NCI-H2171 treated with DMSO at 0.1 percent for 48 hours (cell line): ENCODE data around the gene GIGYF1.
"Not testable (repeated sequence)": the region's sequence is repeated elsewhere in the genome, so short reads cannot be mapped to it uniquely, and the experiment has no call there.

Experiments
- DNase-seq: peaks from one replicate; lab custom pipeline; 2025; lab: John Stamatoyannopoulos, UW

Gene GIGYF1

DNA sequence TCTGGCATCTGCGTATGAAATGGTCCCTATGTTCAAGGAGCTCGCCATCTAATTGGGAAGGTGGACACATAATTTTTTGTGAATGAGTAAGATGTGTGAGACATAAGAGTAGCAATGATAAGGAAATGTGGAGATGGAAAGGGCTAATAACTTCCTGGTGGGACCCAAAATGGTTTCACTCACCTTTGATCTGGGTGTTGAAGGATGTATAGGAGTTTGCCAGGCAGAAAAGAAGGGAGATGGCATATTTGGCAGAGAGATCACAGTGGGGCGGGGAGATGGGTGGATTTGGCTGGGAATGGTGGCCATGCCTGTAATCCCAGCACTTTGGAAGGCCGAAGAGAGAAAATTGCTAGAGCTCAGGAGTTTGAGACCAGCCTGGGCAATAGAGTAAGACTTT is 16.4 kb upstream of the GIGYF1 start:
- DNase-seq = no peak

DNA sequence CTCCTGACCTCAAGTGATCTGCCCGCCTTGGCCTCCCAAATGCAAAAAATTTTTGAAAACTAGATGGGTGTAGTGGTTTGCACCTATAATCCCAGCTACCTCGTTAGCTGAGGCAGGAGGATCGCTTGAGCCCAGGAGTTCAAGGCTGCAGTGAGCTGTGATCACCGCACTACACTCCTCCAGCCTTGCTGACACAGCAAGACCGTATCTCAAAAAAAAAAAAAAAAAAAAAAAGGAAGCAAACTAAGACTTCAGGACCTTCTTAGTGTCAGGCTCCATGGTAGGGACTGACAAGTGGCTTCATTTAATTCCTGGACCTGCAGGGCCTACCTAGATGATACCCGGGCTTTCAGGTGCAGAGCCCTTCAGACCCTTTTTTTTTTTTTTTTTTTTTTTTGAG is 14.3 kb upstream of the GIGYF1 start:
- no peak for DNase-seq

DNA sequence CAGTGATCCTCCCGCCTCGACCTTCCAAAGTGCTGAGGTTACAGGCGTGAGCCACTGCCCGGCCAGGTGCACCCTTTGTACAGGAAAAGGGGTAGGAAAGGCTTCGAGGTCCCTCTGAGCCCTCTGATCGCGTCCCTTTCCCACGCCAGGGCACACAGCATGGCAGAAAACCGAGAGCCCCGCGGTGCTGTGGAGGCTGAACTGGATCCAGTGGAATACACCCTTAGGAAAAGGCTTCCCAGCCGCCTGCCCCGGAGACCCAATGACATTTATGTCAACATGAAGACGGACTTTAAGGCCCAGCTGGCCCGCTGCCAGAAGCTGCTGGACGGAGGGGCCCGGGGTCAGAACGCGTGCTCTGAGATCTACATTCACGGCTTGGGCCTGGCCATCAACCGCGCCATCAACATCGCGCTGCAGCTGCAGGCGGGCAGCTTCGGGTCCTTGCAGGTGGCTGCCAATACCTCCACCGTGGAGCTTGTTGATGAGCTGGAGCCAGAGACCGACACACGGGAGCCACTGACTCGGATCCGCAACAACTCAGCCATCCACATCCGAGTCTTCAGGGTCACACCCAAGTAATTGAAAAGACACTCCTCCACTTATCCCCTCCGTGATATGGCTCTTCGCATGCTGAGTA is 12.7 kb upstream of the GIGYF1 start:
- no peak for DNase-seq

DNA sequence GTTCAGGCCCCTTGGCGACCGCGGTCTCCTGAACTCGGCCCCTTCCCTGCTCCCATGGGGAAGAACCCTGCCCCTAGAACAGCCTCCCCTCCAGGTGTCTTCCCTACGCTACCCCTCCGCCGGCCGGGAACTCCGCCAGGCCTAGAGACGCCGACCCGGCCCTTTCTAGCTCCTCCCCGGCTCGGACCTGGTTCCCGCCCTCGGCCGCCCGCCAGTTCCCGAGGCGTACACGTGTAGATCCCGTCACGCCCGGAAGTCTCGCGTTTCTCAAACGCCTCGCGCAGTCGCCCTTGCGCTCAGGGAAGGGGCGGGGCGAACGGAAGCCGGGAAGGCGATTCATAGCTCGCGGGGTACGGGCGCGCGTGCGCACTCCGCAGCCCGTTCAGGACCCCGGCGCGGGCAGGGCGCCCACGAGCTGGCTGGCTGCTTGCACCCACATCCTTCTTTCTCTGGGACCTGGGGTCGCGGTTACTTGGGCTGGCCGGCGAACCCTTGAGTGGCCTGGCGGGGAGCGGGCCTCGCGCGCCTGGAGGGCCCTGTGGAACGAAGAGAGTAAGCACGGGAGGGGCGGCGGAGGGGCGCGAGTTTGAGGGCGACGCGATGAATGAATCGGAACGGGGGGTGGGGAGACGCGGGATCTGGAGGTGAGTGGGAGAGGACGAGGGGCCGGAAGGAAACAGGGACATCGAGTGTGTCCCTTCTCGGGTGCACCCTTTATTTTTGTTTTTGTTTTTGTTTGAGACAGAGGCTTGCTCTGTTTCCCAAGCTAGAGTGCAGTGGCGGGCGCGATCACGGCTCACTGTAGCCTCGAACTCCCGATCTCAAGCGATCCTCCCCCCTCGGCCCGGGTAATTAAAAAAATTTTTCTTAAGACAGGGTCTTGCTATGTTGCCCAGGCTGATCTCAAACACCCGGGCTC is 12.0 kb upstream of the GIGYF1 start, which contains the start of gene POP7:
TSS of gene POP7 (plus strand) at position 369 of the 919 bp plus-strand sequence. CDS start 710 bp downstream, outside the sequence.
- peak; percentile 97 for DNase-seq

DNA sequence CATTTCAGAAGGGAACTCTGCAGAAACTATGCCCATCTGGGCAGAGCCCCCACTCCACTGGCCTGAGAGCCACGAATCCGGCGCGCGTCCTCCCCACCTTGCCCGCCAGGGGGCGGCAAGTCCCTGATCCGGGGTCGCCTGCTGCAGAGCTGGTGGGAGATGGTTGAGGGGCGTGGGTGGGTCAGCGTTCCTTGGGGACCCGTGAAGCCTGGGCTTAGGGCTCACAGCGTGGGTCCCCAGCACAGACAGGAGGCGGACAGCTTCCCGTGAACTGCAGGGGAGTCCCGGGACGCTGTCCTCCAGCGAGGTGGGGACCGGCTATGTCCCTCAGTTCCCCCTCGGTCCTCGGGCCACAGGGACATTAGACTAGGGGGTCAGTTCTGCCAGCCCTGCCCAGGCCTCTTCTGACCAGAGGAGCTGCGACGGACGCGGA is 11.3 kb upstream of the GIGYF1 start:
- DNase-seq = peak; percentile 68

DNA sequence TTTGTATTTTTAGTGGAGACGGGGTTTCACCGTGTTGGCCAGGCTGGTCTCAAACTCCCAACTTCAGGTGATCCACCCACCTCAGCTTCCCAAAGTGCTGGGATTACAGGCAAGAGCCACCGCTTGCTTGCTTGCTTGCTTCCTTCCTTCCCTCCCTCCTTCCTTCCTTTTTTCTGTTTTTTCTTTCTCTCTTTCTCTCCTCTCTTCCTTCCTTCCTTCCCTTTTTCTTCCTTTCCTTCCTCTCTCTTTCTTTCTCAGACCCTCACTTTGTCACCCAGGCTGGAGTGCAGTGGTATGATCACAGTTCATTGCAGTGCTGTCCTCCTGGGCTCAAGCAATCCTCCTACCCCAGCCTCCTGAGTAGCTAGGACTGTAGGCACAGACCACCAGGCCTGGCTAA is 7.0 kb upstream of the GIGYF1 start:
- not testable (repeated sequence) for DNase-seq

DNA sequence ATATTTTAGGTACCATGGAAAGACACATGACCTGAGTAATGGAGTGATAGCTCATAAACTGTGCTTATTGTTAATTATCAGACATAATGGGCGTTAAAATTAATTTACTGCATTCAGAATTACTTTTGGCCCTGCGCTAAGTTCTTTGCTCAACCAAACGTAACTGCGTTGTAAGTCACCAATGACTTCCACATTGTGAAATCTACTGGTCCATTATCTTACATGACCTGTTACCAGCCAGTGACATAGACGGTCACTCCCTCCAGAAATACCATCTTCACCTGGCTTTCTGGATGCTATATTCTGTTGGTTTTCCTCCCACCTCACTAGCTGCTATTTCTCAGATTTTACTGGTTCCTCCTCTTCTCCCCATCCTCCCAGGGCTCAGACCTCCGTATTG is 5.0 kb upstream of the GIGYF1 start:
- DNase-seq = no peak

DNA sequence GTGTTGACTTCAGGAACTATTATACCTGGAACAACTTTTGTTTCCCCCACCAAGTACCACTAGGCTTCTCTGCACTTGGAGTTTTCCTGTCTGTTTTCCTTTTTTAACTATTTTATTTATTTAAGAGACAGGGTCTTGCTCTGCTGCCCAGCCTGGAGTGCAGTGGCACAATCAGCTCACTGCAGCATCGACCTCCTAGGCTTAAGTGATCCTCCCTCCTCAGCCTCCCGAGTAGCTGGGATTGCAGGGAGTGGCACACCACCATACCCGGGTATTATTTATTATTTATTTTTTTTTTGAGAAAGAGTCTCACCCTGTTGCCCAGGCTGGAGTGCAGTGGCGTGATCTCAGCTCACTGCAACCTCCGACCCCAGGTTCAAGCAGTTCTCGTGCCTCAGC is 2.1 kb upstream of the GIGYF1 start:
- no peak for DNase-seq

DNA sequence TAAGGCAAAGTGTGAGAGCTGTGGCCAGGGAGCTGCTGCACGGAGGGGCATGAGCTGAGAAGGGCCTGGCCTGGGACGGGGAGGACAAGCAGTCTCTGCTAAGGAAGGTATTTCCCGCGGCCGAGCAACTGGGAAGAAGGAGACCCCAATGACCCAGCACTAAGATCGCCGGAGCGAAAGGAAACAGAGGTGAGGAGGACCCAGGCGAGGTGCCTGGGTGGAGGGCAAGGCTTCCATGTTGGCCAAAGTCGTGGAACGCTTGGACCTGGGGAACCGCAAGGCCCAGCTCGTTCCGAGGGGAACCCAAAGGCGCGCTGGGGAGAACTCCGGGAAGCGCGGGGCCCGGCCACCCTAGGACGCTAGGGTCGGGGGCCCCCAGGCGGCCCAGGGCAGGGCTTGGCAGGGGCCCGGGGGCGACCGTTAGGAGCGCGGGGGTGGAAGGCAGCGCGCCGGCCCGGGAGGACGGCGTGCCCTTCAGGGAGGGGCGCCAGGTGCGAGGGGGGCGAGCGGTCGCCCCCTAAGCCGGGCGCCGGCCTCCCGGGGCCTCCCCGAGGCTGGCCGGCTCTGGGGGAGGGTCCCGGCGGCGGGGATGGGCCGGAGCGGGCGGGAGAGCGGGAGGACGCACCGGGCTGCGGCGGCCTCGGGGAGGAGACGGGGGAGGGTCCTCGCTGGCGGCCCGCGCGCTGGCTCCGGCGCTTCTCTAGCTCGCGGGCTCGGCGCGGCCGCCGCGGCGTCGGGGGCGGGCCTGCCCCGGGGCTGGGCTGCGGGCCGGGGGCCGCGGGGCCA is 545 bp downstream of the GIGYF1 start:
- DNase-seq = no peak

DNA sequence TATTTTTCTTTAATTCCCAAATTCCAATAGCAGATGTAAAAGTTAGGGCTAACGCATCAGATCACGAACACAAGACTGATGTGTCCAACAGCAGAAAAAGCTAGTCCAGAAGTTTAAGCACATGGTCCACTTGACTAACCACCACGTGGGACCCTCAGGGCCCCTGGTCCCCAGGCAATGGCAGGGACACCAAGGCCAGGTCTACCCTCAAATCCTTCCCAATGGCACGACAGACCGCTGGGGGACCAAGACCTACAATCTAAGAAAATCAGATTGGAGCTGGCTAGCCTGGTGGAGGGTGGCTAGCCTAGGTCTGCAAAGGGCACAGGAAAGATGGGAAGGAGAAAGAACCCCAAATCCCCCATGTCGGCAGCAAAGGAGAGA is 1.5 kb downstream of the GIGYF1 start:
- no peak for DNase-seq

DNA sequence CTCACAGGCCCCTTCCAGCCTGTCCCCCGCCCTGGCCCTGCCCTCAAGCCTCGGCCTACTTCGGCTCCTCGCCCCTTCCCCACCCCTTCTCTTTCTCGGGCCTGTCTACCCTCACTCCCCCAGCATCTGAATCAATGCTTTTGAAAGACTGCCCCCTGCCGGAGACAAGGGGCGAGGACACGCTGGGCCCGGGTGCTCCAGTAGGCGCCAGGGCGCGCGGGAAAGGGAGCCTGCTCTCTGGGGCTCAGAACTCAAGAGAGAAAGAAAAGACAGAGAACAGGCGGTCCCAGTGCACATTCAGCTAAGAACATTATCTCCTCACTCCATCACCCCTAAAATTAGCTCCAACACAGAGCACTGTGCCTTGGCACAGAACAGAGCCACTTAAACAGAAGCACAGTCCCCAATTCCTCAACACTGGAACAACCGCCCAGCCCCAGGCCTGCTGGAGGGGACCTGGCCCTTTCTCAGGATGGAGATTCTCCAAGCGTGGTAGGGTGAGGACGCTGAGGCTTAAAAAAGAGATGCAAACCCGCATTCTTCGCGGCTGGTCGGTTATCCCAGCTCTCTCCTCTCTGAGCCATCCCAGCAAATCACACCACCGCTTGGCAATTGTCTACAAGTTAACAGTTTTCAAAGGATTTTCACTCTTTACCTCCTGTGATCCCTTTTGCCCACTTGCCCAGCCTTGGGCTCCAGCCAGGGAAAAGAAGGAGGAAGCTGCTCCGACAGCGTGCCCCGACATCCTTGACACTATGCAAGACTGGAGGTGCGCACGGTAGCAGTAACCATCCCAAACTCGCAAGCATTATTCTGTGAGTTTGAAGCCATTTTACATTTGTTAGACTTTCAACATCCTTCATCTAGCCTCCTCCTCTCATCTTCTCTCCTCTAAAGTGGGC is 2.1 kb downstream of the GIGYF1 start:
- DNase-seq = peak; percentile 44

DNA sequence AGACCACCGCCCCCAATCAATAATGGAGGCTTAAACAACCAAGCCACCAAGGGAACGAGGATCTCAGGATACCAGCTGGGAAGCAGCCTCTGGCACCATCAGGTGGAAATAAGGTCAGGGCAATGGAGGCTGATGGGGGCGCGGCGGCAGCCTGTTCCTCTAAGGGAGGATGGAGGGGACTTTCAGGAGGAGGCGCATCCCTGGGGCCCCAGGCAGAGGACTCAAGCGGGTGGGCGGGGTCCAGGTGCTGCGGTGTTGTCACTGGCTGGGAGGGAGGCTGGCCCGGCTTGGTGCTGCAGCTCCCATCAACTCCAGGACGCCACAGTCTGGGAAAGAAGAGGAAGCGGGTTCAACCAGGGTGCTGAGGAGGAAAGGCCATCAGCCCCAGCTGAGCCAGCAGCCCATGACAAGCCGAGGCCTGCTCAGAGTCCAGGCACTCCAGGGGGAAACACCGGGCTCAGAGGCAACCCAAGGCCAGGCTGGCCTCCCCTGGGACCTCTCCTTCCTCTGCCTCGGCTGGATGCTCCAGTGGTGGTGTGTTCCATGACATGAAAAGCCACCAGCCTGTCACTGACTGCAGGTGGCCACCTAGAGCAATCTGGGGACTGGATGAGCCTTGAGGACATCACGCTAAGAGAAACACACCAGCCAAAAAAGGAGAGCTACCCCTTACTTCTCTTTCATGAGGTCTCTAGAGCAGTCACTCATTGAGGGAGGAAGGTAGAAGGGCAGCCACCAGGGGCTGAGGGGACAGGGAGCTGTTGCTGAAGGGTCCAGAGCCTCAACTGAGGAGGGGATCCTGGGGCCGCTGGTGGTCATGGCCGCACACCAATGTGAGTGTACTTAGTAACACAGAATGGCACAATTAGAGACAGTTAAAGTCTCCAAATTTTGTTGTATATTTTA is 4.6 kb downstream of the GIGYF1 start:
- DNase-seq = no peak

DNA sequence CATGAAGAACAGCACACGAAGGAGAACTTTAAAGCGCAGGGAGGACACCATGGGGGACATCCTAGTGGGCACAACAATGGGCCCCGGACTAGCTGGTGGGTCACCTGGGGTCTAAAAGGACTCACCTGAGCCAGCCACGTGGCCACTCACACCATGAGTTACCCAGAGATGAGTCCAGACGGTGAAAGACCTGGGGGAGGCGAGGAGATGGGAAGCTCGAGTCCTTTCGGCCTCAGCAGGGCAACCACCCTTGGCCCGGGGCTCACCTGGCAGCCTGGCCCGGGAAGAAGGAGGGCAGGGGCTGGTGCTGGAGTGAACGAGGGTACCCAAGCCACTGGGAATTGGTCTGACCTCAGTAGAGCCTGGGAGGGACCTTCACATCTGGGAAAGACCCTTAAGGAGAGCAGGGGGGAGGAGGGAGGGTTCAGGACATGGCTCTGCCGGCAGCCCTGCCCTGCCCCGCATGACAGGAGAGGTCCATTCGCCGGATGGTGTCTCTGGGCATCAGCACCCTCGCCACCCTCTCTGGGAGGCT is 5.7 kb downstream of the GIGYF1 start:
- DNase-seq = no peak

DNA sequence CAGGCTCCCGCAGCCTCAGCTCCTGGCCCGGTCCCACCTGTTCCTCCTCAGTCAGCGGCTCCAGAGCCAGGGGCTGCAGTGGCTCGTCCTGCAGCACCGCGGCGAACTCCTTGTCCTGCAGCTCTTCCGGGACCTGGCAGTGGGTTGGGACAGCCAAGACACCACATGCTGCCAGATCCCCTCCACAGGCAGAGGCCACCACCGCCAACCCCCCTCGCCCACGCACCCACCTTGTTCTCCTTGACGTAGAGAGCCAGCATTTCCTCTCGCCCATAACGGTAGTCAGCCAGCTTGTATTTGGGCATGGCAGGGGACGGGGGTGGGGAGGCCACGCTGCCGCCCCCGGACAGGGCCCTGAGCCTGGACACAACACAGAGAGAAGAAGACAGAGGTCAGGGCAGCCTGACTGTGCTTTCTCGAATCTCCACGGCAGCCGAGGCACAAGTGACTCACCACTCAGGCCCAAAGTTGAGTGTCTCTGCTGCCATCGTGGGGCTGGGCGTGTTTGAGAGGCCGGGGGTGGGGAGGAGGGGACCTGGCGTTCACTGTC is 6.2 kb downstream of the GIGYF1 start:
- no peak for DNase-seq

DNA sequence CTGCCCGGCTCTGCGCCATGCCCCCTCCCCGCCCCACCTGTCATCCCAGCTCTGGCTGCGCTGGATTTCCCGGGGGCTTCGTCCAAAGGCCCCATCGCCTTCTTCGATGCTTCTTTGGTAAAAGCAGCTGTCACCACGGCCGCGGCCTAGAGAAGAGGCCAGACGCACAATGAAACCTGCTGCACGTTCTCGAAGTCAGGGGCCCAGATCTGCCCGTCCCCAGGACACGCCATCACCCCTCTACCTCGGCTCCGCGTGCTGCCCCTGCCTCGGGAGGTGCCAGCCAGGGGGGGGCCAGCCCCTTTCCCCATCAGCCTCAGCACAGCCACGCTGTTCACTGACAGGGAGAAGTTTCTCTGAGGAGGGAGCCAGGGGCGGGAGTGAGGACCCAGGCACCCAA is 6.8 kb downstream of the GIGYF1 start:
- no peak for DNase-seq

DNA sequence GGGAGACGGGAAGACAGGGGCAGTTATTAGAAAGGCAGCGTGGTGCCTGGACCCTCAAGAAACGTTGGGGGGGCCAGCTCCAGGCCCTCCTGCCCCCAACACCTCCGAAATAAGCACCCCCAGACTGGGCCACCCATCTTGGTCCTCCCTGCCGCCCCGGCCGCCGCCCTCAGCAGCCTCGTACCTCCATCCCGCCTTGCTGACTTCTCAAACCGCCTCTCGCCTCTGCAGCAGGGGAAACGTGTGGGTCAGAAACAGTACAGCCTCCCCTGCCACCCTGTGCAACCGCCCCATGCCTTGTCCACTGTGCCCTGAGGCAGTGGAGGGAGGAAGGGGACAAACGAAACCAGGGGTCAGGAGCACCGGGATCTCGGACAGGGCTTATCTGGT is 7.2 kb downstream of the GIGYF1 start:
- DNase-seq = no peak

DNA sequence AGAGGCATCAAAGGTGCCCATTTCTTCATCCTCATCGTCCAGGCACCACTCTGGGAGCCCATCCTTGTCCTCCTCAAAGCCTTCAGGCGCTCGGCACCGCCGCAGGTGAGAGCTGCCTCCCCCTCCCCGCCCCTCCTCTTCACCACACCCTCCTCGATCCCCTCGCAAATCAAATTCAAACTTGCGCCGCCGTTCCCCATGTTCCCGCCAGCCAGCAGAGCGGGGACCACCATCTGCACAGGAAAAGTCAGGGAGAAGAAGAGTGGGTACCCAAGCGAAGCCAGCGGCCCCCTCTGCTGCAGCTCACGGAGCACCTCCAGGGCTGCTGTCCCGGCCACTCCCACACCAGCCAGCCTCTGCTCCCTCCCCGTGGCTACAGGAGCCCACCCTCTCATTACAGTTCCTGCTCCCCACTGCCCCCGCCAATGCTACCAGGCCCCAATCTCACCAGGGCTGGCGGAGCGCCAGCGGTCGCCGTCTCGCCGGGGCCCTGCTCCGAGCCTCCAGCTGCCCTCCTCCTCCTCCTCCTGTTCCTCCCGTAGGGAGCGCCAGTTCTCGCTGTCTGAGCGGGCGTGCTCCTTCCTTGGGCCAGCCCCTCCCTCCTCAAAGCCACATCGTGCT is 7.7 kb downstream of the GIGYF1 start:
- no peak for DNase-seq

DNA sequence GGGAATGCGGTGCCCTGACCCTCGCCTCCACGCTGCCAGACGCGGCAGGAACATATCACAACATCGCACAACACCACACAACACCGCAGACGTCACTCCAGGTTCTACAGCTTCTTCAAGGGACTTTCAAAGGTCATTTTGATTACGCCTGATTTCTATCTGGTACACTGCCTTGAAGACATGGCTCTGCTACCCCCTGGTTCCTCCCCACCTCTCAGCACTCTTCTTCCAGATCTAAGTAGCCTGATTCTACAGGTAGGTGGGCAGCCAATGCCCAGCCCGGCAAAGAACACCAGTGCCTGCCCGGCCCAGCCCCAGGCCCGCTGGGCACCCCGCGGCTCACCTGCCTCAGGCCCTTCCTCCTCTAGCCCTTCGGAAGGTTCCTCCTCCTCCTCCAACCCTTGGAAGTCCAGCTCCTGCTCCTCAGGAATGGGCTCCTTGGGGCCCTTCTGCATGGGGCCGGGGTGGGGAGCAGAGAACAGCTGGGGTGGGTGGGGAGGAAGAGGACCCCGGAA is 8.4 kb downstream of the GIGYF1 start:
- no peak for DNase-seq

DNA sequence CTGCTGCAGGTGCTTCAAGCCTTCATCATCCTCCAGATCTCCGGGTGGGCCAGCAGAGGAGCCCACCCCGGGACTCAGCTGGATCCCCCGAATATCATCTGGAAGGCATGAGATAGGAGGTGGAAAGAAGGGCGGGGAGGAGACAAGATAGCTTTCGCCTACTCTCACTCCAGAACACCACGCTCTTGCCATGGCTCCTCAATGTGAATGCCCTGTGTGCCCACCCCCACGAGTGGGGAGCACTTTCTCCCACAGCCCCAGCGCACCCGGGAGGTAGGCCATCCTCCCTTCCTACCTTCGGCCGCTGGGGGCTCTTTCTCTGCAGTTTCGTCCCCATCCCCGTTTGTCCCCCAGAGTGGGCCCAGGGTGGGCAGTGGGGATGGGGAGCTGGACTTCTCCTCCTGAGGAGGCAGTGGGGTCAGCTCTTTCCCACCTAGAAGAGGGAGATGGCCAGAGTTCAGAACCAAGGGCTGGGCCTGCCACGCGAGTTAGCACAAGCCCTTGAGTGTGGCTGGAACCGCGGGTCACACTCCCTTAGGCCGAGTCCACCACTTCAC is 8.9 kb downstream of the GIGYF1 start:
- DNase-seq = no peak
